Stimulated activated naive B cell treated with anti-CD40 and anti-IgM and Interleukin-4, amounts not matched to agents 10 μg/mL and 1 μg/mL and 100 μg/mL, for 72 hours (primary cell): ENCODE results near the gene SELENON.

ENCODE experiments used
- ATAC-seq, 2 donors: fragments of 150-1000 bp; cut with Tn5 transposase; replicated peaks; 2 replicates each; pipeline ENCODE4 v1.10.0; 2021; ENCODE audit warnings: moderate library complexity in 1 of 2
- DNase-seq: peaks from one replicate; pipeline ENCODE4 v3.0.0; 2021
- H3K27ac Mint-ChIP-seq: one replicate; pipeline ENCODE4 v1.8.0; 2022; ENCODE audit warnings: mild to moderate bottlenecking, mixed read lengths
- H3K27me3 Mint-ChIP-seq, 2 donors: one replicate each; pipeline ENCODE4 v1.8.0; 2022; ENCODE audit warnings: mixed read lengths in 2 of 2
- H3K36me3 Mint-ChIP-seq, 2 donors: one replicate each; pipeline ENCODE4 v1.8.0; 2022; ENCODE audit warnings: mixed read lengths in 2 of 2, mild to moderate bottlenecking in 1 of 2
- H3K4me1 Mint-ChIP-seq, 2 donors: one replicate each; pipeline ENCODE4 v1.8.0; 2022; ENCODE audit warnings: mixed read lengths in 2 of 2, mild to moderate bottlenecking in 1 of 2
- H3K4me3 Mint-ChIP-seq, 2 donors: one replicate each; pipeline ENCODE4 v1.8.0; 2022; ENCODE audit warnings: mild to moderate bottlenecking in 2 of 2, mixed read lengths in 2 of 2, moderate library complexity in 1 of 2
- H3K9me3 Mint-ChIP-seq, 2 donors: one replicate each; pipeline ENCODE4 v1.8.0; 2022; ENCODE audit warnings: mixed read lengths in 2 of 2, mild to moderate bottlenecking in 1 of 2

SELENON gene

GRCh38 chr1:25858494-25858893 lies 58.5 kb downstream of the SELENON start:
- Mint-ChIP-seq H3K36me3 (peaks cover 4 to 12% of the 10 kb centered on the region in 2 donors), H3K27ac (peak overlapping the region; percentile 92), H3K4me1 (peaks cover 19 to 26% of the 10 kb centered on the region in 2 donors), H3K4me3 (peak overlapping the region; percentile 88 to 92), H3K9me3 (no peaks in the 10 kb centered on the region), H3K27me3 (no peaks in the 10 kb centered on the region)
- ATAC-seq: no peak
- no peak for DNase-seq

GRCh38 chr1:25858906-25859789 lies 59.2 kb downstream of the SELENON start, which contains the start of gene AUNIP:
TSS of gene AUNIP (minus strand) at chr1:25859457. CDS start at chr1:25859357, 100 bp downstream.
- H3K4me1 Mint-ChIP-seq: peaks cover 19 to 26% of the 10 kb centered on the region in 2 donors
- H3K9me3 Mint-ChIP-seq: no peaks in the 10 kb centered on the region
- ATAC-seq: peak; percentile 91 to 94
- peak within 1 kb of the TSS; percentile 92 for H3K27ac Mint-ChIP-seq
- DNase-seq: peak; percentile 90
- H3K4me3 Mint-ChIP-seq: peak within 1 kb of the TSS; percentile 88 to 92
- peaks cover 4 to 12% of the 10 kb centered on the region in 2 donors for H3K36me3 Mint-ChIP-seq
- H3K27me3 Mint-ChIP-seq: no peaks in the 10 kb centered on the region

- Mint-ChIP-seq H3K27me3 (no peaks in the 10 kb centered on the region), H3K4me1 (peaks cover 19 to 26% of the 10 kb centered on the region in 2 donors), H3K27ac (peak overlapping the region; percentile 44), H3K9me3 (no peaks in the 10 kb centered on the region), H3K36me3 (peaks cover 7 to 17% of the 10 kb centered on the region in 2 donors), H3K4me3 (peak overlapping the region in 1 of 2 donors; percentile 3)
- DNase-seq: no peak
- ATAC-seq: no peak
Observed at GRCh38 chr1:25861316-25862286, 61.6 kb downstream of the SELENON start.

- H3K4me1 Mint-ChIP-seq: peaks cover 19 to 26% of the 10 kb centered on the region in 2 donors
- DNase-seq (no peak), ATAC-seq (no peak)
- no peak overlapping the region for H3K27ac Mint-ChIP-seq
- no peaks in the 10 kb centered on the region for H3K27me3 Mint-ChIP-seq
- peaks cover 7 to 24% of the 10 kb centered on the region in 2 donors for H3K36me3 Mint-ChIP-seq
- H3K9me3 Mint-ChIP-seq: no peaks in the 10 kb centered on the region
- no peak overlapping the region for H3K4me3 Mint-ChIP-seq
Observed at GRCh38 chr1:25862785-25863485, 62.9 kb downstream of the SELENON start.

GRCh38 chr1:25863486-25864262 lies 63.7 kb downstream of the SELENON start:
- Mint-ChIP-seq H3K4me3 (no peak overlapping the region), H3K27ac (no peak overlapping the region), H3K4me1 (peaks cover 14 to 23% of the 10 kb centered on the region in 2 donors), H3K36me3 (peaks cover 7 to 25% of the 10 kb centered on the region in 2 donors), H3K9me3 (no peaks in the 10 kb centered on the region), H3K27me3 (no peaks in the 10 kb centered on the region)
- ATAC-seq: no peak
- no peak for DNase-seq

- peaks cover 8 to 15% of the 10 kb centered on the region in 2 donors for H3K4me1 Mint-ChIP-seq
- H3K4me3 Mint-ChIP-seq: no peak overlapping the region
- DNase-seq: no peak
- H3K9me3 Mint-ChIP-seq: no peaks in the 10 kb centered on the region
- no peaks in the 10 kb centered on the region for H3K27me3 Mint-ChIP-seq
- no peak for ATAC-seq
- H3K36me3 Mint-ChIP-seq: peaks cover 7 to 25% of the 10 kb centered on the region in 2 donors
- H3K27ac Mint-ChIP-seq: no peak overlapping the region
Observed at GRCh38 chr1:25864434-25864833, 64.4 kb downstream of the SELENON start.

GRCh38 chr1:25866288-25866687 lies 66.3 kb downstream of the SELENON start:
- DNase-seq: no peak
- H3K27ac Mint-ChIP-seq: no peak overlapping the region
- no peaks in the 10 kb centered on the region for H3K9me3 Mint-ChIP-seq
- no peaks in the 10 kb centered on the region for H3K27me3 Mint-ChIP-seq
- ATAC-seq: no peak
- H3K4me1 Mint-ChIP-seq: peaks cover 7 to 8% of the 10 kb centered on the region in 2 donors
- H3K4me3 Mint-ChIP-seq: no peak overlapping the region
- H3K36me3 Mint-ChIP-seq: peaks cover 7 to 28% of the 10 kb centered on the region in 2 donors

GRCh38 chr1:25867210-25867991 lies 67.4 kb downstream of the SELENON start:
- DNase-seq (no peak), ATAC-seq (no peak)
- Mint-ChIP-seq H3K4me1 (peaks cover 7 to 11% of the 10 kb centered on the region in 2 donors), H3K4me3 (no peak overlapping the region), H3K9me3 (no peaks in the 10 kb centered on the region), H3K27ac (no peak overlapping the region), H3K36me3 (peaks cover 7 to 26% of the 10 kb centered on the region in 2 donors), H3K27me3 (no peaks in the 10 kb centered on the region)
